ENCODE data around the gene EPHA8.

DNA sequence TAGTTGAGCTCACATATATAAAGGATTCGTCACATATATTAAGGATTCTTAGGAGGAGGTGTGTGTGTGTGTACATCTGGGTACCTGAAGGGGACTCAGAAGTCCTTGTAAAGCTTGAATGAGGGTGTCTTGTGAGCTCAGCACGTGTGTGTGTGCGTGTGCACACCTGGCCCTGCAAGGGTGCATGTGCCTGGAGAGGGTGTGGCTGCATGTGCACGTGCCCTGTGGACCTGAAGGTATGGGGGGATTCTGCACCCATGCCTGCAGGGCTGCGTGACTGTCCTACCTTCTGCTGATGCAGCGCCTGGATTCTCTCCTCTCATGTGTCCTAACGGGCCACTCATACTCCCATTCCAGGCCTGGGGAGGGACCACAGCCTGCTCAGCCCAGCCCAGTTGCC is 24.0 kb downstream of the EPHA8 start:
- TF ChIP-seq, protein P1, sequence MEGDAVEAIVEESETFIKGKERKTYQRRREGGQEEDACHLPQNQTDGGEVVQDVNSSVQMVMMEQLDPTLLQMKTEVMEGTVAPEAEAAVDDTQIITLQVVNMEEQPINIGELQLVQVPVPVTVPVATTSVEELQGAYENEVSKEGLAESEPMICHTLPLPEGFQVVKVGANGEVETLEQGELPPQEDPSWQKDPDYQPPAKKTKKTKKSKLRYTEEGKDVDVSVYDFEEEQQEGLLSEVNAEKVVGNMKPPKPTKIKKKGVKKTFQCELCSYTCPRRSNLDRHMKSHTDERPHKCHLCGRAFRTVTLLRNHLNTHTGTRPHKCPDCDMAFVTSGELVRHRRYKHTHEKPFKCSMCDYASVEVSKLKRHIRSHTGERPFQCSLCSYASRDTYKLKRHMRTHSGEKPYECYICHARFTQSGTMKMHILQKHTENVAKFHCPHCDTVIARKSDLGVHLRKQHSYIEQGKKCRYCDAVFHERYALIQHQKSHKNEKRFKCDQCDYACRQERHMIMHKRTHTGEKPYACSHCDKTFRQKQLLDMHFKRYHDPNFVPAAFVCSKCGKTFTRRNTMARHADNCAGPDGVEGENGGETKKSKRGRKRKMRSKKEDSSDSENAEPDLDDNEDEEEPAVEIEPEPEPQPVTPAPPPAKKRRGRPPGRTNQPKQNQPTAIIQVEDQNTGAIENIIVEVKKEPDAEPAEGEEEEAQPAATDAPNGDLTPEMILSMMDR (conservative IDR thresholded peaks at IDR 0.05; ENCODE audit: low read depth, low read length): no peak
- TF ChIP-seq EZH2phosphoT487 (IDR thresholded peaks at IDR 0.05; ENCODE audit: borderline replicate concordance, low read length) (no peak), EZH2 (IDR thresholded peaks at IDR 0.05; ENCODE audit: low read length, unreplicated experiment) (no peak)

Measured in PC-3 (cell line).